ENCODE results near the gene TTLL13. TPM values are rescaled to one million over a fixed set of nuclear protein-coding genes. Genes with fewer than 3 reads are reported as not detected.

The TTLL13 gene
- total and polyA plus RNA-seq, 9 of the 15 experiments (the other 6 are each of a cell fraction or from before 2014, with no cell fraction given), result 0.05 to 0.24 (median 0.11) TPM; not detected in 1

DNA sequence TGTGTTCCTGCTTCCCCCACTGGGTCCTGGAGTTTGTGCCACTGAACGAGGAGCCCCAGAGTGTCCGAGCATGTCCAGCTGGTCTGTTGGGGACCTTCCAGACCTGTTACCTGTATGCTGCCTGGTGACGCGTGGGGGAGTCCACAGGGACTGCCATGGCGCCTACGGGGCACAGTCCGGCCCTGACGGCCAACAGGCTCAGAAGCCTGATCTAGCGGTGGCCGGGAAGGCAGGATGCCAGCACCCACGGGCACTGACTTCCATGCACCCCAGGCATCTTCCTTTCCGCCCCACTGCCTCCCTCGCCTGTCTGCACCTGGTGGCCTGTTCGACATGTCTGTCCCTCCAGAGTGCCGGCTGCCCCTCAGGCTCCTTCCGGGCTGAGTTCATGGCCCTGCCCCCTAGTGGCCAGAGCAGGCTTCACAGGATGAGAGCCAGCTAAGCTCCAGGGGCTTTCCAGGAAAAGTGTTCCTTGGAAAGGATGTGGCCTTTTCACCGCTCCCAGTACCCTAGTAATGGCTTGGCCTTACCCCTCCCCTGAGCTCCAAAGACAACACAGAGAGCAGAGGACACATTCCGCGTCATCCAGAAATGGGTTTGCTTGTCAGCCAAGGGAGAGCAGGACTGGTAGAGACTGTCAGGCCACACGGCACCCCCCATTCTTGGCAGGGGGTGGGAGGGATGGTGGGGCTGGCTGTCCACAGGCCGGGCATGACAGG, 51.8 kb downstream of the TTLL13 start:
- Histone ChIP-seq H3K4me3 (no peak overlapping the region), H3K4me2 (ENCODE audit: insufficient read depth, low read length) (peak overlapping the region; percentile 56), H4K20me1 (replicated peaks; ENCODE audit: control insufficient read depth, insufficient read depth, low read length) (no peaks in the 10 kb centered on the region), H3K9ac (ENCODE audit: insufficient read depth in 1 of 2, low read depth in 2 of 2, low read length in 2 of 2) (peak overlapping the region in 1 of 2 experiments; percentile 37; a peak in 2 of 4 replicates), H3K36me3 (ENCODE audit: control insufficient read depth, insufficient read depth, low read length) (no peaks in the 10 kb centered on the region), H3K4me1 (replicated peaks in 1 of 2; ENCODE audit: control insufficient read depth in 2 of 2, insufficient read depth in 2 of 2, low read length in 2 of 2) (peaks cover 10 to 16% of the 10 kb centered on the region in 2 experiments), H3K9me1 (ENCODE audit: control insufficient read depth, insufficient read depth, low read length) (peaks cover 3% of the 10 kb centered on the region), H3K27ac (ENCODE audit: extremely low read depth, low read depth, low read length) (peak overlapping the region; percentile 22; the same call in 1 of the 3 replicates), H3K79me2 (ENCODE audit: control insufficient read depth, insufficient read depth, low read length) (no peaks in the 10 kb centered on the region), H2AFZ (ENCODE audit: low read depth, low read length) (peak overlapping the region; percentile 97), H3K9me3 (replicated peaks; ENCODE audit: control insufficient read depth, insufficient read depth, low read depth, low read length) (no peaks in the 10 kb centered on the region), H3K27me3 (ENCODE audit: control insufficient read depth in 2 of 2, insufficient read depth in 2 of 2, low read length in 2 of 2) (no peaks in the 10 kb centered on the region; a peak in 1 of 5 replicates)
- in situ Hi-C loops (cut with MboI) (loop anchor here (25.0 kb wide), 1 partner anchor 936 kb away; no protein-coding TSS in a partner anchor), intact Hi-C loops (cut with micrococcal nuclease) (no loop called here)
- peak; percentile 53 to 88 (median 60) for DNase-seq (ENCODE audit: extremely low read depth in 1 of 4, low spot score in 3 of 4)
- FAIRE-seq, result peak; percentile 77
- ATAC-seq, result peak; percentile 92
- ChIA-PET POLR2A (interaction anchor here (0.6 to 1.0 kb wide), 3 partner anchors 10 to 699 kb away, joined by 3 read pairs; no protein-coding TSS in a partner anchor), CTCF (ENCODE audit: low intra/inter-chr PET ratio) (no interaction called here)
- BruUV-seq (replicated peaks), result no TSS peak
- 42% methylated on average over 15 of the region's 21 CpGs for WGBS (ENCODE audit: insufficient coverage, low coverage, missing lambda C conversion rate)
- no peak for TF ChIP-seq ARID2 (IDR thresholded peaks at IDR 0.05)
- TF ChIP-seq HLTF (IDR thresholded peaks at IDR 0.05), result no peak
- TF ChIP-seq, protein P1, sequence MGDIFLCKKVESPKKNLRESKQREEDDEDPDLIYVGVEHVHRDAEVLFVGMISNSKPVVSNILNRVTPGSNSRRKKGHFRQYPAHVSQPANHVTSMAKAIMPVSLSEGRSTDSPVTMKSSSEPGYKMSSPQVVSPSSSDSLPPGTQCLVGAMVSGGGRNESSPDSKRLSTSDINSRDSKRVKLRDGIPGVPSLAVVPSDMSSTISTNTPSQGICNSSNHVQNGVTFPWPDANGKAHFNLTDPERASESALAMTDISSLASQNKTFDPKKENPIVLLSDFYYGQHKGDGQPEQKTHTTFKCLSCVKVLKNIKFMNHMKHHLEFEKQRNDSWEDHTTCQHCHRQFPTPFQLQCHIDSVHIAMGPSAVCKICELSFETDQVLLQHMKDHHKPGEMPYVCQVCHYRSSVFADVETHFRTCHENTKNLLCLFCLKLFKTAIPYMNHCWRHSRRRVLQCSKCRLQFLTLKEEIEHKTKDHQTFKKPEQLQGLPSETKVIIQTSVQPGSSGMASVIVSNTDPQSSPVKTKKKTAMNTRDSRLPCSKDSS (IDR thresholded peaks at IDR 0.05; ENCODE audit: low read depth, partially characterized antibody), result no peak
- peak; percentile 66; the same call in 1 of the 2 replicates for TF ChIP-seq CTBP1 (IDR thresholded peaks at IDR 0.05; ENCODE audit: borderline replicate concordance)
- 0 out of 2 replicates have a peak, but pooled peaks have one; percentile 62 for TF ChIP-seq CC2D1A (IDR thresholded peaks at IDR 0.05)
- peak; percentile 17; the same call in 1 of the 2 replicates for TF ChIP-seq JUND (IDR thresholded peaks at IDR 0.05; ENCODE audit: borderline replicate concordance, low read depth, low read length)
- TF ChIP-seq JUND (tag; IDR thresholded peaks at IDR 0.05; ENCODE audit: borderline replicate concordance, low read depth, low read length), result no peak; the same call in 2 of the 3 replicates
- TF ChIP-seq TEAD4 (IDR thresholded peaks at IDR 0.05; ENCODE audit: low read length), result 0 out of 2 replicates have a peak, but pooled peaks have one; percentile 29
- TF ChIP-seq TEAD4 (CRISPR knock-in tag; IDR thresholded peaks at IDR 0.05; ENCODE audit: borderline replicate concordance), result no peak
- TF ChIP-seq TOE1 (IDR thresholded peaks at IDR 0.05; ENCODE audit: borderline replicate concordance), result no peak
- TF ChIP-seq TOE1 (CRISPR knock-in tag; IDR thresholded peaks at IDR 0.05; ENCODE audit: borderline replicate concordance, low read depth), result no peak
- no peak for TF ChIP-seq POLR2AphosphoS2 (IDR thresholded peaks at IDR 0.05; ENCODE audit: low read length)
- 0 out of 2 replicates have a peak, but pooled peaks have one; percentile 17 for TF ChIP-seq NR2C2 (CRISPR knock-in tag; IDR thresholded peaks at IDR 0.05)
- TF ChIP-seq NR2C2 (tag; IDR thresholded peaks at IDR 0.05), result 0 out of 2 replicates have a peak, but pooled peaks have one; percentile 14
- TF ChIP-seq BHLHE40 (IDR thresholded peaks at IDR 0.05; ENCODE audit: low read length), result no peak
- TF ChIP-seq TEAD1 (CRISPR knock-in tag; IDR thresholded peaks at IDR 0.05), result peak in 1 of 2 experiments; percentile 50; a peak in 1 of 4 replicates
- TF ChIP-seq SAP30 (IDR thresholded peaks at IDR 0.05; ENCODE audit: borderline replicate concordance, insufficient read depth, low read depth, low read length, poor library complexity, severe bottlenecking), result no peak
- TF ChIP-seq RNF2 (IDR thresholded peaks at IDR 0.05), result no peak
- TF ChIP-seq KLF16 (IDR thresholded peaks at IDR 0.05), result 0 out of 2 replicates have a peak, but pooled peaks have one; percentile 35
- TF ChIP-seq NCOA2 (IDR thresholded peaks at IDR 0.05; ENCODE audit: partially characterized antibody in 2 of 2), result no peak
- 0 out of 2 replicates have a peak, but pooled peaks have one; percentile 17 for TF ChIP-seq FOXM1 (IDR thresholded peaks at IDR 0.05; ENCODE audit: low read depth)
- no peak for TF ChIP-seq FOXM1 (CRISPR knock-in tag; IDR thresholded peaks at IDR 0.05; ENCODE audit: low read depth)
- TF ChIP-seq GATA2 (CRISPR knock-in tag; IDR thresholded peaks at IDR 0.05), result no peak

Measured in K562 (cell line).